CD4-positive, alpha-beta T cell treated with Interleukin-15 for 1 hour (primary cell): ENCODE data around the gene PLOD1.
A peak's percentile ranks its signal among the peaks of the same experiment; 100 is the strongest.
"Not testable (repeated sequence)": the region's sequence is repeated elsewhere in the genome, so short reads cannot be mapped to it uniquely, and the experiment has no call there.

Experiments
- DNase-seq: peaks from one replicate; pipeline ENCODE4 v3.0.0-alpha.2; 2020

PLOD1 gene

DNA sequence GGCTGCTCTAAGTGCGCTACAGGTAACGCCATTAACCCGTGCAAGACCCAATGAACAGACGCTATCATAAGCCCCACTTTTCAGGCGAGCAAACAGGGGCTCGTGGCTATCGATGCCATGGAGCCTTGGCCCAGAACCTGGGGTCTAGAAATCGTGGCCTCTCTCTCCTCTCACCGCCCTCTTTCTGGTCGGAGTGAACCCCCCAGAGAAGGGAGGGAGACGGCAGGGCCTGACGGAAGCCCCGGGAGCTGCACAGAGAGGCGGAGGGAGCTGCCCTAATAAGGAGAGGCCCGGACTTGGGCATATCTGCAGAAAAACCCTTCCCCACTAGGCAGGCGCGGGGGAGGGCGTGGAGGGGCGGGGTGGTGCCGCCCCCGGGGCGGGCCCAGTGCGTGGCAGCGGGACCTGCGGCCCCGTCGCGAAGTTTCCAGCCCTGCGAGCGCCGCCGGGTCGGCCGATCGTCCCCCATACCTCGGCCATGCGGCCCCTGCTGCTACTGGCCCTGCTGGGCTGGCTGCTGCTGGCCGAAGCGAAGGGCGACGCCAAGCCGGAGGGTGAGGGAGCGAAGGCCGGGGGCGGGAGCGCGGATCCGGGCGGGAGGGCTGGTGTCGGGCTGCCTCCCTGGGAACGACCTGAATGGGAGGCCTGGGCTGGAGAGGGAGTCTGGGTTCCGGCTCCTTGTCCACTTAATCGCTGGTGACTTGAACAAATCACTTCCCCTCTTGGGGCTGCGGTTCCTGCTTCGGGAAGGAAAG is at the start of gene PLOD1:
TSS of gene PLOD1 (plus strand) at position 416 of the 755 bp plus-strand sequence. CDS start at position 479, 63 bp downstream.
- DNase-seq, result peak; percentile 86

DNA sequence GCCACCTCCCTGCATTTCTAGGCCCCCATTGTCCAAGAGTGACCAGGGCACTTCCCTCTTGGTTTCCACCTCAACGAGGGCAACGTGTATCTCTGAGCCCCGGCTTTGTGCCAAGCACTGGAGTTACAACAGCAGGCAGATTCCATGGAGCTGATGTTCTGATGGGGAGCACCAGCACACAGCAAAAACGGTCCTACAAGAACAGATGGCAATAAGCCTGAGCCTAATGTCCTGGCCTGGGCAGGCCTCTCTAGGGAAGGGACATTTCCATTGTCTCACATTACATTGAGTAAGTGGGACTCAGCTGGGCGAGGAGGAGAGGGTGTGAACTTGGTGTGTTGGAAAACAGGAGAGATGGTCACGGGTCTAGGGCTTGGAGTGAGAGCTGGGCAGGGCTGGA is 48.6 kb upstream of the PLOD1 start:
- no peak for DNase-seq

DNA sequence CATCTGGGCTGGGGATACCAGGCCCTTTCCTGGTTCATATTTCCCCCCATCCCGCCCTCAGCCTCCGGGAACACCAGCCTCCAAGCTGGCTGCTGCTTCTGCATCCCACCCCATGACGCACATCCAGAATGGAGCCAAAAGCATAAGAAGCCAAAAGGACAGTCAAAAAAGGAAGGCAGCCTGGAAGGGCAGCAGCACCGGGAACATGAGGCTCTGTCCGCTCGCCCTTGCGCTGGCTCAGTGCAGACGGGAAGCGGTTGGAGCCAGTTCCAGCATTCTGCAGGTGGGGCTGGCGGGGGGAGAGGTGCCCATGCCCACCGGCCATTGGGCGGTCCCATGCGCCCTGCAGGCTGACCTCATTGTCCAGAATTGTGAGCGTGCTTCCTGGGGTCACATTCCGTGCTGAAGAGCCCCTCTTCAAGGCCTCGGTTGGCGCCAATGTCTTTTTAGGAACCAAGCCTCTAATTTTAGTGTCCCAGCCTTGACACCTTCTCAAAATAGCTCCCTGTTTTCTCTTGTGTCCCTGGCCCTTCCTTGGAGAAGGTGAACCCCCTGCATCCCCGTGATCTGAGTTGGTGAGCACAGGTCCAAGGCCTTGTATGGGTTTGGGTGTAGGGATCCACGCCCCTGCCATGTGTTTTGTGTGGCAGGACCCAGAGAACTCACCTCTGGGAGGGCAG is 47.4 kb upstream of the PLOD1 start:
- no peak for DNase-seq

DNA sequence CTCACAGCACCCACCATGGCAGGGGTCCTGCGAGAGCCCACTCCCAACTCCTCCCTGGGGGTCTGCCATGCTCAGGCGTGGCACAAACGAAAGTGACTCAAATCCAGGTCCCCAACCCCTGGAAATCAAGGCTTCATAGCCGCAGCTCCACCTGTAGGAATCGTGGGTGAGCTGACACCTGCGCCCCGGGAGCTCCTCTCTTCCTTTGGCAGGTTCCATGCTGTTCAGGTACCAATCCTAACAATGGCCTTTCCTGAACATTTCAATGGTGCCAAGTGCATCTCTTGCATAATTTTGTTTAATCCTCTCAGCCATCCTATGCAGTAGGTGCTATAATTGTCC is 46.9 kb upstream of the PLOD1 start:
- DNase-seq, result no peak

DNA sequence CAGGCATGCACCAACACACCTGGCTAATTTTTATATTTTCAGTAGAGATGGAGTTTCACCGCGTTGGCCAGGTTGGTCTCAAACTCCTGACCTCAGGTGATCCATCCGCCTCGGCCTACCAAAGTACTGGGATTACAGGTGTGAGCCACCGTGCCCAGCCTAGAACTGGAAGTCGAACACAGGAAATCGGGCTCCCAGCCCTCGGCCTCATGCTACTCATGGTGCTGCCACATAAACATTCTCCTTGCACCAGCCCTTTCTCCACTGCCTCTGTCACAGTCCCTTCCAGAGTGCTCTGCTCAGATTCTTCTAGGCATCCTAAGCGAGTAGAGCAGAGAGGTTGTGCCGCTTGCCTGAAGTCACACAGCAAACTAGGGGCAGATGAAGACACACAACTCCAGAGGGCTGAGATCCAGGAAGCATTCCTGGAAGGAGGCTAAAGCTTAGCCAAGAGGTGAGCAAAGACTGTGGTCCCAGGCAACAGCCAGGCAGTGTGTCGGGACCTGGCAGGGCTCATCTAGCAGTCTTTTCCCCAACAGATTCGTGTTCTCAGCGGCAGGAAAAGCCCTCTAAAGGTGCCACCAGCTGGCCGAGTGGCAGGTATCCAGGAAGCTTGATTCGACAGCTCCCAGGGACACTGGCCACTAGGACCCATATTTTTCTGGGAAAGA is 46.2 kb upstream of the PLOD1 start:
- DNase-seq, result no peak

DNA sequence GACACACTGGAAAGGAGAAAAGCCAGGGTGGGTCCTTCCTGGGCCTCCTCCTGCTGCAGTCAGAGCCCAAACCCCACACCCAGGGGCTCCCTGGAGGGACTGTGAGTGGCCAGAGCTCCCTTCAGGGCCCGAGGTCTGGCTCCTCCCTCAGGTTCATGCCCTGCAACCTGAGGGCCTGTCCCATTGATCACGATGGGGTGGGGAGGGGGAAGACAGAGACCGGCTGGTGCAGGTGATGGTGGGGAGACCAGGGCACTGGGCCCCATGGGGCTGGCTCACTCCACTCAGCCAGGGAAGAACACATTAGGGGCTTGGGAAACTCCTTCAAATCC is 45.7 kb upstream of the PLOD1 start:
- no peak for DNase-seq

DNA sequence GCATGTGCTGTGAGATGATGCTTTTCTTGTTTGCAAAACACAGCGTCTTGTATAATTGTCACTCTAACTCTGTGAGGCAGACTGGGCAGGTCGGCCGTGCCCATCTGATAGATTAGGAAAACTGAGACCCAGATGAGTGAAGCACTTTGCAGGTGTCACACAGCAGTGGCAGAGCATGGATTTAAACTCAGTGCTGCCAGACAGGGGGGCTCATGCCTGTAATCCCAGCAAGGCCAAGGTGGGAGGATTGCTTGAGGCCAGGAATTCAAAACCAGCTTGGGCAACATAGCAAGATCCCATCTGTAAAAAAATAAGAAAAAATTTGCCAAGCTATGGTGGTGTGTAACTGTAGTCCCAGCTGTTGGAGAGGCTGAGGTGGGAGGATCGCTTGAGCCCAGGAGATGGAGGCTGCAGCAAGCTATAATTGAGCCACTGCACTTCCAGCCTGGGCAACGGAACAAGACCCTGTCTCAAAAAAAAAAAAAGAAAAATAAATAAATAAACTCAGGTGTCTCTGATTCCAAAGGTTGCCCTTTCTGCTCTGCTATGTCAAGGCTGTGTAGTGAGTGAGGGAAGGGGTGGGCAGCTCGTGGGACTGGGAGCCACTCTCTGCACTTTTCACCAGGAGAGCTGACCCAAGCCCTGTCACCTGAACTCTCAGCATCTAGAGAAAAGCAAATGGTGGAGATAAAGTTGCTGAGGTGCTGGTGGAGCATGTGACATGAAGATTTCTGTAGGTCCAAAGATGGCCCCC is 42.9 kb upstream of the PLOD1 start:
- DNase-seq, result no peak

DNA sequence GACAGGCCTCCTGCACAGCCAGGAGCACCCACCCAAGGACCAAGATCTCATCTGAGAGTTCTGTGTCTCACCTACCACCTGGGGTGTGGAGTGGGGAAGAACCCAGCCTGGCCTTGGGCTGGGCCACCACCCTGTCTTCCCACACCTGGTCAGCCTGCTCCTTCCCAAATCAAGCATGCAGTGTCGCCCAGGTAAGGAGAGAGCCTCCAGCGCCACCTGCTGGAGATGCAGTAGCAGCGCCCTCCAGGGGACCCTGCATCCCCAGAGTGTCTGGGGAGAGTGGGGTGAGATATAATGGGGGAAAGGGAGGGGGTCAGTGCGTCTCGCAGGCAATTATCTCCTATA is 40.6 kb upstream of the PLOD1 start:
- DNase-seq, result peak; percentile 62

DNA sequence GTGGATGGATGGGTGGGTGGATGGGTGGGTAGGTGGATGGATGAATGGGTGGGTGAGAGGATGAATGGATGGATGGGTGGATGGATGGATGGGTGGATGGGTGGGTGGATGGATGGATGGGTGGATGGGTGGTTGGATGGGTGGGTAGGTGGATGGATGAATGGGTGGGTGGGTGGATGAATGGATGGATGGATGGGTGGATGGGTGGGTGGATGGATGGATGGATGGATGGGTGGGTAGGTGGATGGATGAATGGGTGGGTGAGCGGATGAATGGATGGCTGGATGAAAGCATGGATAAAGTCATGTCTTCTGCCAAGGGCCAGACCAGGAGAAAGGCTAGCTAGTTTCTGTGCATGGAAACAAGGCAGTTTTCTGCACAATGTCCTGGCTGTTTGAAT is 40.0 kb upstream of the PLOD1 start:
- DNase-seq, result not testable (repeated sequence)

DNA sequence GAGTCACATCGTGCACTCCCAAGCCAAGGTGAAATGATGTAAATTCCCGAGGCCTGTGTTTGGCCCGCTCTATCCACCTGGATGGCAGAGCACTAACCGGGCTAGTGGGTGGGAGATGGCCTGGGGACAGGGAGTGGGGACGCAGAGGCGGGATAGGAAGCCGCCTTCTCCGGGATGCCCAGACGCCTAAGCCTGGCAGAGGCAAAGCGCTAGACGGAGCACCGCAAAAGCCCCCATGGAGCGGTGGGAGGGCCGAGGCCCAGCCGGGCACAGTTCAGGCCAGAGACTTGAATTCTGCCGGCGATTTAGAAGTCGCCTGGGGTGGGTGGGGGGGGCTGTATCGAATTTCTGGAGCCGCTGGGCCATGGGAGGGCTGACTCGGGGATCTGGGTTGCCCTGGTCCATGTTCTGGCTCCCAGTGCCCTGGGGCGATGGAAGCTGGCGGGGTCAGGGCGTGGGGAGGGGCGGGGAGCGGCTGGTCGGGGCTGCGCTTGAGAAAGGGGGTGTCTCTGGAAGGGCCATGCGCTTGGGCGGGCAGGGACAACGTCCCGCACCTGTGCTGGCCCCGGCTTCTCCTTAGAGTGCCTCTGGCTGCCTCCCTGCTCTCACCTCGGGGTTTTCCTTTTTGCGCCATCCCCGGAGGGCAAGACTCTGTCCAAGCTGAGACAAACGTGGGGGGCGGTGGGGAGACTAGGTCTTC is 36.3 kb upstream of the PLOD1 start:
- DNase-seq, result no peak

DNA sequence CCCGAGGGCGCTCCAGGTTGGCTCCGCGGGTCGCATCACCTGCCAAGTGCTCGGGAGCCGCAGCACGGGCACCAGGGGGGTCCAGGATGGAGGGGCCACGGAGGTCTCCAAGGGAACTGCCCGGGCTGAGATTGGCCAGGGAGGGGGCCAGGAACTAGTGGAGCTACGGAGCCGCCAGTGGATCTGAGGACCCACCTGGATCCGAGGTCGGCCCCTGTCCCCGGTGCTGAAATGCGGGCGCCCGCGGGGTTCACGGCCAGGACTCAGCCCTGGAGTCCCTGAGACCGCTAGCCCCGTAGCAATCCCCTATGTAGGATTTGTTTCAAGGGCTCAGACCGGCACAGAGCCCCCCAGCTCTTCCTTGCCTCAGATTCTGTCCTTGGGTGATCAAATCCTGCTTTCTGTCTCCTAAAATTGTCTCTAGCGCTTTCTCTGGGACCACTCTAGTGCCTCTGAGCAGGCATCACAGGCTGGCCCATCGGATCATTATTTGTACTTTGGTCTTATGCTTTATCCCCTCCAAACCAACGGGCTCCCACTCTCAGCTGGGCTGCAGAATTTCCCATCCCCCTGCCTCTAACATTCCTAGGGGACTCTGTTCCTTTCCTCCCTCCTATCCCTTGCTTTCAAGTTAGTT is 35.6 kb upstream of the PLOD1 start:
- DNase-seq, result no peak

DNA sequence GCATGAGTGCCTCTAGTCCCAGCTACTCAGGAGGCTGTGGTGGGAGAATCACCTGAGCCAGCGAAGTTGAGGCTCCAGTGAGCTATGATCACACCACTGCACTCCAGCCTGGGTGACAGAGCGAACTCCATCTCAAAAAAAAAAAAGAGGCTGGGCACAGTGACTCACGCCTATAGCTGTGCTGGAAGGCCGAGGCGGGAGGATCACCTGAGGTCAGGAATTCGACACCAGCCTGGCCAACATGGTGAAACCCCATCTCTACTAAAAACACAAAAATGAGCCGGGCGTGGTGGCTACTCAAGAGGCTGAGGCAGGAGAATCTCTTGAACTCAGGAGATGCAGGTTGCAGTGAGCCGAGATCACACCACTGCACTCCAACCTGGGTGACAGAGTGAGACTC is 33.1 kb upstream of the PLOD1 start:
- not testable (repeated sequence) for DNase-seq

DNA sequence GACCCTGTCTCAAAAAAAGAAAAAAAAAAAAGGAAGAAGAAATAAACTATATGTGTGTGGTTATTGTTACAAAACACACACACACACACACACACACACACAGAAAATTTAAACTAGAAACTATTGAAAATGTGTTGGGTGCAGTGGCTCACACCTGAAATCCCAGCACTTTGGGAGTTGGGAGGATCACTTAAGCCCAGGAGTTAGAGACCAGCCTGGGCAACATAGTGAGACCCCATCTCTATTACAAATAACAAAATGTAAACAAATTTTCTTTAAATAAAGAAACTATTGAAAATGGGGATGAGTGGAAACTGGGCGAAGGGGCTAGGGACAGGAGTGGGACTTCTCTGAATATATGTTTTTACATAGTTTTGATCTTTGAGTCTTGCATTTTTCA is 31.3 kb upstream of the PLOD1 start:
- no peak for DNase-seq

DNA sequence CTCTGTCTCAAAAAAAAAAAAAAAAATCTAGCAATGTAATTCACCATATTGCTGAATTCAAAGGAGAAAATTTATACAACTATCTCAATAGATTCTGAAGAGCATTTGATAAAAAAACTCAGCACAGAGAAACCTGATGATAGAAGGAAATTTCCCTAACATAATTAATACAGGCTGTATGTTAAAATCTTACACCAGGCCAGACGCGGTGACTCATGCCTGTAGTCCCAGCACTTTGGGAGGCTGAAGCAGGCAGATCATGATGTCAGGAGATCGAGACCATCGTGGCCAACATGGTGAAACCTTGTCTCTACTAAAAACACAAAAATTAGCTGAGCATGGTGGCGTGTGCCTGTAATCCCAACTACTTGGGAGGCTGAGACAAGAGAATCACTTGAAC is 30.4 kb upstream of the PLOD1 start:
- DNase-seq, result not testable (repeated sequence)

DNA sequence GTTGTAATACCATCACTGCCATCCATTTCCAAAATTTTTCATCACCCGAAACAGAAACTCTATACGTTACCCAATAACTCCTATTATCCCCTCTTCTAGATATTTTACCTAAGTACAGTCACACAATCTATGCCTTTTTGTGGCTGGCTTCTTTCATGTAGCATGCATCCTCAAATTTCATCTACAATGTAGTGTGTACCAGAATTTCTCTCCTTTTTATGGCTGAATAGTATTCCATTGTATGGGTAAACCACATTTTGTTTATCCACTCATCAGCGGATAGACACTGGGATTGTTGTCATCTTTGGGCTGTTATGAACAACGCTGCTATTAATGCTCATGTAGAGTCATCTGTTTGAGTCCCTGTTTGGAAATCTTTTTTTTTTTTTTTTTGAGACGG is 29.5 kb upstream of the PLOD1 start:
- no peak for DNase-seq

DNA sequence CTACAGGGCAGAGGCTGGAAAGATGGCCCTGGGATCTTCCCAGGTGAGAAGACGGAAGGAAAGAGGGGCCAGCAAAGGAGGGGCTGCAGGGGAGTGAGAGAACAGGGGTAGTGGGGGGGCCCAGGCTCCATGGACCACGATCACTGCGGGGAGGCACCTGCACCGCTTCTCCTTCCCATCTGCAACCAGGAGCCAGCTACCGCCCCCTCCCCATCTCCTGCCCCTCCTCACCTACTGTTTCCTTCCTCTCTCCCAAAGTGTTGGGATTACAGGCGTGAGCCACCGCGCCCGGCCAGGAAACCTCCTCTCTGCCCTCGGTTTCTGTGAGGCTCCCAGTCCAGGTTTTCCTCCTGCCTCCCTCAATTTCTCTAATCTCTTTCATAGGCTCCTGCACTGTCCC is 27.6 kb upstream of the PLOD1 start:
- DNase-seq, result no peak

DNA sequence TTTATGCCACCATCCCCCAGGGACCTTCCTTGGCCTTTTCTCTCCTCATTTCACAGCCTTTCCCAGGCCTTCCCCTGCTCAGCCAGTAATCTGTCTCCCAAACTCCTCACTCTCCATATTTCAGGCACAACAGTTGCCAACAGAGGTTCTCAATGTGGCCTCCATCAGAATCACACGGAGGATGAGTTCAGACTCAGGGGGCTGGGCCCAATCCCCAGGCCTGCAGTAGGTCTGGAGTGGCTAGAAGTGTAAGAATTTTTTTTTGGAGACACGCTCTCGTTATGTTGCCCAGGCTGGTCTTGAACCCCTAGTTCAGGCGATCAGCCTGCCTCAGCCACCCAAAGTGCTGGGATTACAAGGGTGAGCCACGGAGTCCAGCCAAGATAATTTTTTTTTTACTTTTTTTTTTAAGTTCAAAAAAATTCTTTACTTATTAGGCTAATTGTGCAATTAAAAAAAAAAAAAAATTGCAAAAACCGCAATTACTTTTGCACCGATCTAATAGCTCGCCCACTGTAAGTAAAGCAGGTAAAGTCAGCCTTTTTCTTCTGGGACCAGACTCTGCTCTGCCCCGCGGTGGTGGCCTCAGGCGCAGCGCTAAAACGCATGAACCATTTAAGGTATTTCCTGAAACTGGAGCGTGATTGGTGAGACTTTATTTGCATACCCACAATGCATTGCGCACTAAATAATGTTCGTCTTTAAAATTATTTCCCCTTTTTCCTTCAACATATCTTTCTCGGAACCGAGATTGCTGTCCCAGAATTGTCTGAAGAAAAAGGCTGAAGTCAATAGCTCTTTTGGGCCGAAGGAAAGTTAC is 27.0 kb upstream of the PLOD1 start:
- DNase-seq, result peak; percentile 96

DNA sequence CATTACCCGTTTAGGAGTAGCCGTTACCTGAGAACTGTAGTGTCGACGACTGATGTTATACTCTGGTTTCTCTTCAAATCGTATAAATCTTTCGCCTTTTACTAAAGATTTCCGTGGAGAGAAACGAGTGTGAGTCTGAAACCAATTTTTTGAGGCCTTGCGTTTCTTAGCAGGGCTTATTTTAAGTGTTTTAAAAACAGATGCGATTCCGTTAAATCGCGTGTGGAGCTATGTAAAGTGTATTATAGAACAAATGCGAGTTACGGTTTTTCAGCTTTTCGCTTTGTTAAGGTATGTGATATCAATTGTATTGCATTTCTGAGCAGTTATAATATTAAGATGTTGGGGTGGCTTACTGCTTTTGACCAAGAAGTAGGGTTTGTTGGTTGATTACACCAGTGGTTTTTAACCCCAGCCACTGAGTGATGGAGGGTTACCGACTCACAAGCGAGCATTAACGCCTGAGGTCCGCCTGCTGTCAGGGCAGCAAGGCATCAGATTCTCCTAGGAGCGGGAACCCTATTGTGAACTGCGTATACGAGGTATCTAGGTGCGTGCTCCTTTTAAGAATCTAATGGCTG is 26.3 kb upstream of the PLOD1 start:
- DNase-seq, result peak; percentile 84

DNA sequence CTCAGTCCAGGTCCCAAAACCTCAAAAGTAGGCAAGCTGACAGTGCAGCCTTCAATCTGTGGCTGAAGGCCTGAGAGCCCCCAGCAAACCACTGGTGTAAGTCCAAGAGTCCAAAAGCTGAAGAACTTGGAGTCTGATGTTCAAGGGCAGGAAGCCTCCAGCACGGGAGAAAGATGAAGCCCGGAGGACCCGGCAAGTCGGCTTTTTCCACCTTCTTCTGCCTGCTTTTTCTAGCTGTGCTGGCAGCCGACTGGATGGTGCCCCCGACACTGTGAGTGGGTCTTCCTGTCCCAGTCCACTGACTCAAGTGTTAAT is 23.6 kb upstream of the PLOD1 start:
- not testable (repeated sequence) for DNase-seq

DNA sequence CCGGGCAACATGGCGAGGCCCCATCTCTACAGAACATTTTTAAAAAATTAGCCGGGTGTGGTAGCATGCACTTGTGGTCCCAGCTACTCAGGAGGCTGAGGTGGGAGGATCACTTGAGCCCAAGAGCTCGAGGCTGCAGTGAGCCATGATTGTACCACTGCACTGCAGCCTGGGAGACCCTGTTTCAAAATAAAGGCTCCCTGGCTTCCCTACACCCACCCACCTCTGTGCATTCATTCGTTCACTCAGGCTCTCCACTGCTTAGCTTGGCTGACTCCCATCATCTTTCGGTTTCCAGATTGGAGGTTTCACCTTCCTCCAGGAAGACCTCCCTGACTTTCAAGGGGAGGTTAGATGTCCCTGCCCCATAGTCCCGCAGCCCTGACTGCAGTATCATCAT is 22.5 kb upstream of the PLOD1 start:
- DNase-seq, result no peak

DNA sequence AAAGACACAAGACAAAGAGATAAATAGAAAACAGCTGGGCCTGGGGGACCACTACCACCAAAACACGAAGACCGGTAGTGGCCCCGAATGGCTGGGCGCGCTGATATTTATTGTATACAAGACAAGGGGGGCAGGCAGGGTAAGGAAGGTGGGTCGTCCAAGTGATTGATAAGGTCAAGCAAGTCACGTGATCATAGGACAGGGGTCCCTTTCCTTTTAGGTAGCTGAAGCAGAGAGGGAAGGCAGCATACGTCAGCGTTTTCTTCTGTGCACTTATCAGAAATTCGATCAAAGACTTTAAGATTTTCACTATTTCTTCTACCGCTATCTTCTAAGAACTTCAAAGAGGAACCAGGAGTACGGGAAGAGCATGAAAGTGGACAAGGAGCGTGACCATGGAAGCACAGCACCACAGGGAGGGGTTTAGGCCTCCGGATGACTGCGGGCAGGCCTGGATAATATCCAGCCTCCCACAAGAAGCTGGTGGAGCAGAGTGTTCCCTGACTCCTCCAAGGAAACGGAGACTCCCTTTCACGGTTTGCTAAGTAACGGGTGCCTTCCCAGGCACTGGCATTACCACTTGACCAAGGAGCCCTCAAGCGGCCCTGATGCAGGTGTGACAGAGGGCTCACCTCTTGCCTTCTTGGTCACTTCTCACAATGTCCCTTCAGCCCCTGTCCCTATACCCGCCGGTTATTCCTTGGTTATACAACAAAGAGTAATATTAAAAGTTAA is 21.9 kb upstream of the PLOD1 start:
- not testable (repeated sequence) for DNase-seq
